Activated CD8-positive, alpha-beta memory T cell treated with anti-CD3 and anti-CD28 coated beads for 24 hours (primary cell): ENCODE measurements around the gene RSPH1.
A peak's percentile ranks its signal among the peaks of the same experiment; 100 is the strongest.

Source experiments
- DNase-seq: peaks from one replicate; pipeline ENCODE4 v3.0.0-alpha.2; 2020

Gene RSPH1

DNA sequence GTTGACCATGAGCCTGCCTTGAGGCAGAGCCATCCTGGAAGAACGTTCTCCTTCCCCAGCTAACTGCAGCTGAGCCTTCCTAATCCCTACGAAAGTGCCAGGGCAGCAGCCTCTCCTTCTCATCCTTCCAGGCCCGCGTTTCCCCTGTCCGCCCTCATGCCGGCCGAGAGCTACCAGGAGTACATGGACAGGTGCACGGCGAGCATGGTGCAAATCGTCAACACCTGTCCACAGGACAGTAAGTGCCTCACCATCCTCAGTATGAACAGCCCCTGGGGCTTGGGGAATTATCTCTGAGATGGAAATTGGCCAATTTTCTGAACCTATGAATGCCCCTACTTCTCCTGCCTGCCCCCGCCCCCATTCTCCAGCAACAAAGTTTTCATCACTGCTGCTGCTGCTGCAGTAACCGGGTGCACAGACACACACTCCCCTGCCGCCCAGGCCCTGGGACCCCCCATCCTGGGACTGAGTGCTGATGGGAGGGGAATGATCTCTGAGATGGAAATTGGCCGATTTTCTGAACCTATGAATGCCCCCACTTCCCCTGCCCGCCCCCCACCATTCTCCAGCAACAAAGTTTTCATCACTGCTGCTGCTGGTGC is 52.7 kb downstream of the RSPH1 start:
- DNase-seq, result no peak

DNA sequence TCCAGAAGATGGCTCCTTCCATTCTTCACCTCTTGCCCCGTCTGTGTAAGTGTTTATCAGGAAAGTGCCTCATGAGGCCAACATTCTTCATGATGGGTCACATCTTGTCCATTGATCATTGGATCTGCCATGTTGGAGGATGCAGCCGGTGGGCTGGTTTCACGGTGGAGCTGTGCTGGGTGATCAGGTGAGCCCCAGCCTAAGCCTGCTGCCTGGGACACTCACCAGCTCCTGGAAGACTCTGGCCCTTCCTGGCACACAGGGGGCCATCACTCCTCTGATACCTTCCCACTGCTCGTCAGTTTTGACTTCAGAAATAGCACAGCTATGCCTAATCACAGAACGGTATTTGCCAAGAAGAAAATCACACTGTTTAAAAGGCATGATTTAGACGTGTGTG is 54.1 kb downstream of the RSPH1 start:
- no peak for DNase-seq

- DNase-seq, result no peak
Measured at GRCh38 chr21:42440187-42440792, 55.7 kb downstream of the RSPH1 start.

DNA sequence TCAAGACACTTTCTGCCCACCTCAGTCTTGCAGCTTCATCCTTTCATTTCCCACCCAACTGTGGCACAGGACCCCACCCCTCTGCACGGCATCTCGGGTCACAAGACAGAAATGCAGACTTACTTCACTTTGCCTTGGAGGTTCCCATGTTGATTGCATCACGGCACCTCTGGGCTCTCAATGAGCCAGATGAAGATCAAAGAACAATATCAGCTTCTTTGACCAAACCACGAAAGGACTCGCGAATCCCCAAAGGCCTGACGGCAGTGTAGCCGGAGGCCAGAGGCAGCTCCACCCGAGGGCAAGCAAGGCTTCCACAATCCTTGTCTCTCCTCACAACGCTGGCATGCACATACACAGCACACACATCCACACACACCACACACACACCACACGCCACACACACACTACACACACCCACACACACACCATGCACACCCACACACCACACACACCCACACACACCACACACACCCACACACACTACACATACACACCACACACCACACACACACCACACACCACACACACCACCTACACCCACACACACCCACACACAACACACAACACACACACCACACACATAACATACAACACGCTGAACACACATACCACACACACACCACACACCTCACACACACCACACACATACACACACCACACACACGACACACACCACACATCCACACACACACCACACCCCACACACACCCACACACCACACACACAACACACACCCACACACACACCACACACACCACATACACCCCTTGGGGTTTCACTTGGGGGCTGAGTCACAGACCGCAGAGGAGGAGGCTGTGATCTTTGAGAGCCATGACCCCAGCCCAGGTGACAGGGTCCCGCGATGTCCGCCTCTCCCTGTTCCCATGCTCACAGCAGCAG is 56.5 kb downstream of the RSPH1 start:
- DNase-seq, result peak; percentile 81

GRCh38 chr21:42438316-42439205 is 57.5 kb downstream of the RSPH1 start:
- DNase-seq, result no peak

- no peak for DNase-seq
Measured at GRCh38 chr21:42437786-42438185, 58.2 kb downstream of the RSPH1 start.

- DNase-seq, result no peak
Measured at GRCh38 chr21:42436914-42437313, 59.1 kb downstream of the RSPH1 start.

DNA sequence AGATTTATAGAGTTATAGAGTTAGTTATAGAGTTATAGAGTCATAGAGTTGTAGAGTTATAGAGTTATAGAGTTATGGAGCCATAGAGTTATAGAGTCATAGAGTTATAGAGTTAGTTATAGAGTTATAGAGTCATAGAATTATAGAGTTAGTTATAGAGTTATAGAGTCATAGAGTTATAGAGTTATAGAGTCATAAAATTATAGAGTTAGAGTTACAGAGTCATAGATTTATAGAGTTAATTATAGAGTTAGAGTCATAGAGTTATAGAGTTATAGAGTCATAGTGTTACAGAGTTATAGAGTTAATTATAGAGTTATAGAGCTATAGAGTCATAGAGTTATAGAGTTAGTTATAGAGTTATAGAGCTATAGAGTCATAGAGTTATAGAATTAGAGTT is 60.2 kb downstream of the RSPH1 start:
- DNase-seq, result no peak

- DNase-seq, result no peak
Measured at GRCh38 chr21:42435401-42435800, 60.6 kb downstream of the RSPH1 start.

- DNase-seq, result no peak
Measured at GRCh38 chr21:42434884-42435283, 61.1 kb downstream of the RSPH1 start.

GRCh38 chr21:42433946-42434551 is 62.0 kb downstream of the RSPH1 start:
- no peak for DNase-seq

- DNase-seq, result no peak
Measured at GRCh38 chr21:42432695-42433094, 63.3 kb downstream of the RSPH1 start.

- DNase-seq, result no peak
Measured at GRCh38 chr21:42431196-42431595, 64.8 kb downstream of the RSPH1 start.

- DNase-seq, result no peak
Measured at GRCh38 chr21:42430521-42430920, 65.5 kb downstream of the RSPH1 start.

DNA sequence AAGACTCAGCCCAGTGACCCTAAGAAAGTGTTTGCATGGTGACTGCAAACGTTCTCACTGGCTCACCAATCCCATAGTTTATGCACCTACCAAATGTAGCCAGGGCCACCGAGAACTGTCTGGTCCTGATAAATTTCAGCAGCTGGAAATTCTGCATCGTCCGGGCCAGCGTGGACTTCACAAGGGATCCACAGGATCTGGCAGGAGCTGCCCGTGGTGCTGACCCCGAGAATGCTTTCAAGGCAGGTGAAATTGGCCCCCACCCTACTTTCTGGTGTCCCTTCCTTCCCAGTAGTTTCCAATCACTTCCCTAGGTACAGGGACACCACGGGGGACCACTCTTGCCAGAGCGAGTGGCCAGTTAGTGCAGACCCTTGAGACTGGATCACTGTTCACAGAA is 66.2 kb downstream of the RSPH1 start:
- DNase-seq, result no peak

DNA sequence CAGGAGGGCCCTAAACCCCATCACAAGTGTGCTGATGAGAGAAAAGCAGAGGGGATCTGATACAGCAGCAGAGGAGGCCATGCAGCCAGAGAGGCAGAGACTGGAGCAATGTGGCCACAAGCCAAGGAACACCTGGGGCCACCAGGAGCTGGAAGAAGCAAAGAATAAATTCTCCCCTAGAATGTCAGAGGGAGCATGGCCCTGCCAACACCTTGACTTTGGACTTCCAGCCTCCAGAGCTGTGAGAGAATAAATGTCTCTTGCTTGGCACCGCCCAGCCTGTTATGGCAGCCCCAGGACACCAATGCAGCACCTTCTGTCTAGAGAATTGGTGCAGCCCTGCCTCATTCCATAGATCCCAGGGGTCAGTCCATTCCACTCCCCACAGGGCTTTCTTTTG is 67.0 kb downstream of the RSPH1 start:
- DNase-seq, result no peak

- no peak for DNase-seq
Measured at GRCh38 chr21:42427809-42428419, 68.1 kb downstream of the RSPH1 start.

GRCh38 chr21:42426876-42427480 is 69.0 kb downstream of the RSPH1 start:
- no peak for DNase-seq

GRCh38 chr21:42426424-42426823 is 69.6 kb downstream of the RSPH1 start:
- DNase-seq, result no peak

DNA sequence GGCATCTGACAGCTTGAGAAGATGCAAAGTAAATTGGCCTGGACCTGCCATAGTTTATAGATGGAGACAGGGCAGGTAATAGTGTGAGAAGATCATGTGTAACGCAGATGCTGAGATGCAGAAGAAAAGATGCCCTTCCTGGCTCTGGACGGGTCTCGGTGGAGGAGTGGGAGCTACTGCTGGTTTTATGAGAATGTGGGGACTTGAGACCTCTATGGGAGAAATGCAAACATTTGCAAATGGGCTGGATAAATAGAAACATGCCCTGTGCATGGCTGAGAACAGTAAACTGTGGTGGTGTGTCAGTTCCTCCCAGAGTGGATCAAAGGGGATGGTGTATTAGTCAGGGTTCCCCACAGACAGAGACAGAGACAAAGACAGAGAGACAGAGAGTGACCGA is 70.4 kb downstream of the RSPH1 start:
- no peak for DNase-seq

- peak; percentile 82 for DNase-seq
Measured at GRCh38 chr21:42424914-42425541, 71.0 kb downstream of the RSPH1 start.
